ENCODE data around the gene GPC6.

The GPC6 gene

GRCh38 chr13:93853912-93854311 is 627.3 kb downstream of the GPC6 start:
- no peak overlapping the region for H3K4me3 ChIP-seq (replicated peaks; ENCODE audit: low read depth, low read length)
- DNase-seq (ENCODE audit: low read depth) = no peak
- no peak for TF ChIP-seq CTCF (IDR thresholded peaks at IDR 0.05; ENCODE audit: low read length, missing control alignments)

GRCh38 chr13:93857126-93857525 is 630.5 kb downstream of the GPC6 start:
- no peak for TF ChIP-seq CTCF (IDR thresholded peaks at IDR 0.05; ENCODE audit: low read length, missing control alignments)
- H3K4me3 ChIP-seq (replicated peaks; ENCODE audit: low read depth, low read length) = no peak overlapping the region
- peak; percentile 40 for DNase-seq (ENCODE audit: low read depth)

GRCh38 chr13:93859716-93860115 is 633.1 kb downstream of the GPC6 start:
- DNase-seq (ENCODE audit: low read depth) = peak; percentile 22
- H3K4me3 ChIP-seq (replicated peaks; ENCODE audit: low read depth, low read length) = no peak overlapping the region
- no peak for TF ChIP-seq CTCF (IDR thresholded peaks at IDR 0.05; ENCODE audit: low read length, missing control alignments)

GRCh38 chr13:93861818-93862217 is 635.2 kb downstream of the GPC6 start:
- no peak overlapping the region for H3K4me3 ChIP-seq (replicated peaks; ENCODE audit: low read depth, low read length)
- TF ChIP-seq CTCF (IDR thresholded peaks at IDR 0.05; ENCODE audit: low read length, missing control alignments) = no peak
- DNase-seq (ENCODE audit: low read depth) = peak; percentile 82

- H3K4me3 ChIP-seq (replicated peaks; ENCODE audit: low read depth, low read length) = no peak overlapping the region
- TF ChIP-seq CTCF (IDR thresholded peaks at IDR 0.05; ENCODE audit: low read length, missing control alignments) = no peak
- DNase-seq (ENCODE audit: low read depth) = peak; percentile 37
Measured at GRCh38 chr13:93862259-93862658, 635.7 kb downstream of the GPC6 start.

- H3K4me3 ChIP-seq (replicated peaks; ENCODE audit: low read depth, low read length) = no peak overlapping the region
- TF ChIP-seq CTCF (IDR thresholded peaks at IDR 0.05; ENCODE audit: low read length, missing control alignments) = no peak
- no peak for DNase-seq (ENCODE audit: low read depth)
Measured at GRCh38 chr13:93865235-93865634, 638.6 kb downstream of the GPC6 start.

- TF ChIP-seq CTCF (IDR thresholded peaks at IDR 0.05; ENCODE audit: low read length, missing control alignments) = no peak
- H3K4me3 ChIP-seq (replicated peaks; ENCODE audit: low read depth, low read length) = no peak overlapping the region
- DNase-seq (ENCODE audit: low read depth) = no peak
Measured at GRCh38 chr13:93867481-93867880, 640.9 kb downstream of the GPC6 start.
